ENCODE measurements around the gene SYNE1. TPM values are rescaled to one million over a fixed set of nuclear protein-coding genes. Genes with fewer than 3 reads are reported as not detected.

SYNE1 gene
- total RNA-seq, 2 experiments from 2014 or later: 29.5 to 35.1 TPM

DNA sequence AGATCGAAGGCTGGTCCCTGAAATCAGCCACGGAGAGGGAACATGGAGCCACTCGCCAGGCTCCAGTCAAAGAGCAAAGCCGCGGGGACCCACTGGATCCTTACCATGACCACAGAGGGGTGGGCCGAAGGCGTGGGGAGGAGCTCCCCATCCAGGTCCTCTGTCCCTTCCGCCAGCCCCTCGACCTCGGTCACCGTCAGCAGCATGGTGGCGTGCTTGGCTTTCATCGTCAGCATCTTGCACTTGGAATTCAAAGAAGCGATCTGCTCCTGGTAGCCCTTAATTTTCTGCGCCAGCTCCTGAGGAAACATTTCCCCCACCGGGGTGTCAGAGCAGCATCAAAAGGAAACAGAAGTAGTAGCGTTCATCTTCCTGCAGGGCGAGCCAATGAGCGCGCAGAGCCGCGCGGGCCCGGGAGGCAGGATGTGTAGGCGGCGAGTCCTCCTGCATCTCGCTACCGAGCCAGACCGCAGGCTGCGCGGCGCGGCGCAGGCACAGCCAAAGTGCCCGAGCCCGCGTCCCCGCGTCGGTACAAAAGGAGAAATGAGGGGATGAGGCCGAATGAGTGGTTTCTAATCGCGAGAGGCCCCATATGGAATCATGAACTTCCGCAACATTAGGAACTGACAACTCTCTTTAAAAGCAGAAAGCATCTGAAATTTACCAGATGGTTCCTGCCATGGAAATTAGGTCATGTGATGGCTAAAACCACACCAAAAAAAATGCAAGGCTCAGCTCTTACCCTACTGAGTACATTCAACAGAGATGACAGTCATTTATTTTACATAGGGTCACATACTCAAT, 335.2 kb downstream of the SYNE1 start:
- TF ChIP-seq, protein P1, sequence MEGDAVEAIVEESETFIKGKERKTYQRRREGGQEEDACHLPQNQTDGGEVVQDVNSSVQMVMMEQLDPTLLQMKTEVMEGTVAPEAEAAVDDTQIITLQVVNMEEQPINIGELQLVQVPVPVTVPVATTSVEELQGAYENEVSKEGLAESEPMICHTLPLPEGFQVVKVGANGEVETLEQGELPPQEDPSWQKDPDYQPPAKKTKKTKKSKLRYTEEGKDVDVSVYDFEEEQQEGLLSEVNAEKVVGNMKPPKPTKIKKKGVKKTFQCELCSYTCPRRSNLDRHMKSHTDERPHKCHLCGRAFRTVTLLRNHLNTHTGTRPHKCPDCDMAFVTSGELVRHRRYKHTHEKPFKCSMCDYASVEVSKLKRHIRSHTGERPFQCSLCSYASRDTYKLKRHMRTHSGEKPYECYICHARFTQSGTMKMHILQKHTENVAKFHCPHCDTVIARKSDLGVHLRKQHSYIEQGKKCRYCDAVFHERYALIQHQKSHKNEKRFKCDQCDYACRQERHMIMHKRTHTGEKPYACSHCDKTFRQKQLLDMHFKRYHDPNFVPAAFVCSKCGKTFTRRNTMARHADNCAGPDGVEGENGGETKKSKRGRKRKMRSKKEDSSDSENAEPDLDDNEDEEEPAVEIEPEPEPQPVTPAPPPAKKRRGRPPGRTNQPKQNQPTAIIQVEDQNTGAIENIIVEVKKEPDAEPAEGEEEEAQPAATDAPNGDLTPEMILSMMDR (IDR thresholded peaks at IDR 0.05): peak; percentile 59
- DNase-seq (peak; percentile 95), ATAC-seq (peak; percentile 94)
- CTCF ChIA-PET: interaction anchor here (0.7 to 8.7 kb wide), 14 partner anchors 8 to 611 kb away, joined by 3 to 93 read pairs (median 4); no protein-coding TSS in a partner anchor
- POLR2A ChIA-PET: interaction anchor here (0.8 to 1.4 kb wide), 9 partner anchors 8 to 120 kb away, joined by 3 to 5 read pairs (median 4); no protein-coding TSS in a partner anchor
- Mint-ChIP-seq H3K36me3 (ENCODE audit: low read depth) (no peaks in the 10 kb centered on the region), H3K4me3 (peak overlapping the region; percentile 97), H3K4me1 (ENCODE audit: low read depth) (peaks cover 30% of the 10 kb centered on the region), H3K9me3 (no peaks in the 10 kb centered on the region), H3K27ac (peak overlapping the region; percentile 99), H3K27me3 (no peaks in the 10 kb centered on the region)
- intact Hi-C loops (cut with micrococcal nuclease): loop anchor here (5.0 kb wide), 2 partner anchors 35 to 115 kb away; no protein-coding TSS in a partner anchor

DNA sequence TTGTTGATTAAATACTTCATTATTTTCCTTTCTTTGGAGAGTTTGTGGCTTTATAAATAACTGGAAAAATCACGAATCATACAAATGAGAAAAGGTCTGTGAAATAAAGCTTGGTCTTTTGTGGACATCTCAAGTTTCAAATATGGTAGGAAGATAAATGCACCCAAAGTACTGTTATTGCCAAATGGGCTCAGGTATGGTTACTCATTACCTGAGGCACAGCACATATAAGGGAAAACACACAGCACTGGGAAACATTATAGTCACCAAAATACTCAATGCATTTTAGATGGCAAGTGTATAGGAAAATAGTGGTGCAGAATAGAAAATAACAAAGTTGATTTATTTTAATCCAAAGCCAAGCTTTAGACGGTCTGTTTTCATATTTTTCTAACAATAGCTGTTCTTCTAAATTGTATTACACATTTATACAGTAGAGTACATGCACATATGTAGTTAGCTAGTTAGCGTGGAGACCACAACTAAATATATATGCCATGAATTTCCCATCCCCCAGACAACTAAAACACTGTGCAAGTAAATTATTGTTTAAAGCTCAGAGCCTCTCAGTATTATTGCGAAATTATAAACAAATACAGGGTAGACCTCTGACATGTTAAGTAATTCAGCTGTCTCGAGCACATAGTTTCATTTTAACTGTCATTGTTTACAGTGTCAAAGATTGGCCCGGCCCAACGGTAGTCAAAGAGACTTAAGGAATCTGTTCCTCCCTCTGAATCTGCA, 336.0 kb downstream of the SYNE1 start:
- intact Hi-C loops (cut with micrococcal nuclease): loop anchor here (5.0 kb wide), 2 partner anchors 36 to 114 kb away; no protein-coding TSS in a partner anchor
- no peaks in the 10 kb centered on the region for H3K36me3 Mint-ChIP-seq (ENCODE audit: low read depth)
- peak overlapping the region; percentile 99 for H3K27ac Mint-ChIP-seq
- no peak for DNase-seq
- TF ChIP-seq, protein P1 (IDR thresholded peaks at IDR 0.05): no peak
- no peaks in the 10 kb centered on the region for H3K27me3 Mint-ChIP-seq
- CTCF ChIA-PET: interaction anchor here (0.7 to 8.7 kb wide), 14 partner anchors 8 to 611 kb away, joined by 3 to 93 read pairs (median 4); no protein-coding TSS in a partner anchor
- H3K4me3 Mint-ChIP-seq: peak overlapping the region; percentile 97
- H3K9me3 Mint-ChIP-seq: no peaks in the 10 kb centered on the region
- H3K4me1 Mint-ChIP-seq (ENCODE audit: low read depth): peaks cover 35% of the 10 kb centered on the region
- POLR2A ChIA-PET: interaction anchor here (0.8 to 1.4 kb wide), 9 partner anchors 8 to 119 kb away, joined by 3 to 5 read pairs (median 4); no protein-coding TSS in a partner anchor
- ATAC-seq: peak; percentile 51

GRCh38 chr6:152300517-152300916, 336.6 kb downstream of the SYNE1 start:
- Mint-ChIP-seq H3K9me3 (no peaks in the 10 kb centered on the region), H3K27ac (peak overlapping the region; percentile 99), H3K4me1 (ENCODE audit: low read depth) (peaks cover 40% of the 10 kb centered on the region), H3K36me3 (ENCODE audit: low read depth) (no peaks in the 10 kb centered on the region), H3K4me3 (peak overlapping the region; percentile 97), H3K27me3 (no peaks in the 10 kb centered on the region)
- POLR2A ChIA-PET: interaction anchor here (1.3 kb wide), 1 partner anchor 116 kb away, joined by 3 read pairs; no protein-coding TSS in a partner anchor
- CTCF ChIA-PET: interaction anchor here (1.3 to 8.7 kb wide), 4 partner anchors 9 to 37 kb away, joined by 4 to 93 read pairs (median 7); no protein-coding TSS in a partner anchor
- intact Hi-C loops (cut with micrococcal nuclease): loop anchor here (5.0 kb wide), 2 partner anchors 37 to 113 kb away; no protein-coding TSS in a partner anchor
- DNase-seq (peak; percentile 18), ATAC-seq (no peak)
- TF ChIP-seq, protein P1 (IDR thresholded peaks at IDR 0.05): no peak

DNA sequence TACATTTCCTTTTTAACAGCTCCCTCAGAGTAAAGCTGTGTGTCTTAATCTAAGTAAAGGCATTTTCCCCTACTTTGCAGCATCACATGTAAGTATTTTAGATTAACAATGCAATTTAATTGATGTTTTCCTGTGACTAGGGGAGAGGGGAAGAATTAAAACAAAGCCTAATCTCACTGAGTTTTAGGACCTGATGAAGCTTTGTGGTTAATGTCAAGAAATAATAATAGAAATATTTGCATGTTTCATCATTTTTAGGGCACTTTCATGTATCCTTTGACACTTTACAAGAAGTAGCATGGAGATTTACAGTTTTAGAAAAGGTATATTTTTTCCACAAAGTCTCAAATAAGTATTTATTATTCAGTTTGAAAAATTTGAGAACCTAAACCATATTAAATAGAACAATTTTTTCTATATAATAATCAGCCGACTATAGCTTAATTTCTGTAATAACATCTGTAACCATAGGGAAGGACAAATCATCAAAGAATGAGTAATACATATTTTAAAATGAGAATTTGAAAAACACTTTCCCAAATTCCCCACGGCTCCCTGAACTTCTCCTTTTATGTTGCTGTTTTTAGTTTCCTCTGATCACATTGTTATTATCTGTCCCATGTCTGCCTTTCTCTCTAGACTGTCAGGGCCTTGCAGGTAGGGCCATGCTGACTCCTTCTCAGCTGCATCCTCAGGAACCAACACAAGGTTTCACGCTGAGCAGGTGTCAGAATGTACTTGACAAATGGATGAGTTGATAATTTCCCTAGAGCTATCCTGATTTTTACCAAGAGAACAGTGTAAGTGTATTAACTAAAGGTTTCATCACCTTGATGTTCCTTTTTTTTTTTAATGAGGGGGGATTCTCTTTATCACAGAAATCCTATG, 338.1 kb downstream of the SYNE1 start:
- Mint-ChIP-seq H3K36me3 (ENCODE audit: low read depth) (no peaks in the 10 kb centered on the region), H3K4me3 (peak overlapping the region; percentile 3), H3K4me1 (ENCODE audit: low read depth) (peaks cover 44% of the 10 kb centered on the region), H3K9me3 (no peaks in the 10 kb centered on the region), H3K27me3 (no peaks in the 10 kb centered on the region), H3K27ac (peak overlapping the region; percentile 30)
- ChIA-PET CTCF (interaction anchor here (1.5 to 8.7 kb wide), 3 partner anchors 10 to 534 kb away, joined by 3 to 93 read pairs (median 4); no protein-coding TSS in a partner anchor), POLR2A (interaction anchor here (1.9 kb wide), 1 partner anchor 128 kb away, joined by 5 read pairs; no protein-coding TSS in a partner anchor)
- peak; percentile 20 for DNase-seq
- TF ChIP-seq, protein P1 (IDR thresholded peaks at IDR 0.05): no peak
- intact Hi-C loops (cut with micrococcal nuclease): no loop called here
- ATAC-seq: no peak

Measured in activated CD8-positive, alpha-beta T cell treated with anti-CD3 and anti-CD28 coated beads for 36 hours (primary cell).